Kidney tubule cell (primary cell): ENCODE measurements around the gene OXSR1.
"Not testable (repeated sequence)": the region's sequence is repeated elsewhere in the genome, so short reads cannot be mapped to it uniquely, and the experiment has no call there.

ENCODE experiments used
- DNase-seq: peaks from one replicate; pipeline ENCODE4 v3.0.0-alpha.2; 2018; ENCODE audit warnings: low spot score

OXSR1 gene

GRCh38 chr3:38168151-38169026, 3.1 kb downstream of the OXSR1 start:
- DNase-seq: peak; percentile 37

- peak; percentile 39 for DNase-seq
These were observed 3.6 kb downstream of the OXSR1 start for GRCh38 chr3:38169027-38169317.

- no peak for DNase-seq
These were observed 5.4 kb downstream of the OXSR1 start for GRCh38 chr3:38170722-38171121.

- DNase-seq: no peak
These were observed 6.3 kb downstream of the OXSR1 start for GRCh38 chr3:38171622-38172021.

GRCh38 chr3:38173834-38174418, 8.6 kb downstream of the OXSR1 start:
- DNase-seq: no peak

- no peak for DNase-seq
These were observed 11.8 kb downstream of the OXSR1 start for GRCh38 chr3:38177181-38177580.

- no peak for DNase-seq
These were observed 21.4 kb downstream of the OXSR1 start for GRCh38 chr3:38186781-38187180.

GRCh38 chr3:38190481-38190881, 25.1 kb downstream of the OXSR1 start:
- no peak for DNase-seq

- DNase-seq: not testable (repeated sequence)
These were observed 37.6 kb downstream of the OXSR1 start for GRCh38 chr3:38202931-38203330.

GRCh38 chr3:38203690-38204089, 38.4 kb downstream of the OXSR1 start:
- DNase-seq: no peak

- DNase-seq: no peak
These were observed 39.5 kb downstream of the OXSR1 start for GRCh38 chr3:38204599-38205471.

GRCh38 chr3:38205472-38205805, 40.1 kb downstream of the OXSR1 start:
- no peak for DNase-seq

GRCh38 chr3:38207254-38208003, 42.1 kb downstream of the OXSR1 start:
- DNase-seq: no peak

GRCh38 chr3:38210141-38210757, 44.9 kb downstream of the OXSR1 start:
- no peak for DNase-seq

- no peak for DNase-seq
These were observed 46.8 kb downstream of the OXSR1 start for GRCh38 chr3:38212141-38212540.

- DNase-seq: peak; percentile 6
These were observed 49.2 kb downstream of the OXSR1 start for GRCh38 chr3:38214560-38214959.

- no peak for DNase-seq
These were observed 54.4 kb downstream of the OXSR1 start for GRCh38 chr3:38219609-38220197.

- no peak for DNase-seq
These were observed 55.7 kb downstream of the OXSR1 start for GRCh38 chr3:38221005-38221404.

GRCh38 chr3:38222032-38222634, 56.8 kb downstream of the OXSR1 start:
- DNase-seq: no peak

- no peak for DNase-seq
These were observed 59.0 kb downstream of the OXSR1 start for GRCh38 chr3:38224357-38224756.

- DNase-seq: peak; percentile 56
These were observed 60.9 kb downstream of the OXSR1 start for GRCh38 chr3:38226273-38226672.
